Caco-2 (cell line): ENCODE data around the gene FUT6. TPM values are rescaled to one million over a fixed set of nuclear protein-coding genes. Genes with fewer than 3 reads are reported as not detected.
"Not testable (repeated sequence)": the region's sequence is repeated elsewhere in the genome, so short reads cannot be mapped to it uniquely, and the experiment has no call there.

ENCODE experiments used
- BruUV-seq: library from RNA; stranded (reverse); fragments of 400-500 nt; replicated peaks from 2 replicates; lab custom pipeline; 2021; lab: Mats Ljungman, UMichigan
- CTCF ChIA-PET: fragments of 300-600 bp; sonication (Branson Sonifier 250); formaldehyde crosslinking; loops from one replicate; lab custom pipeline; 2022; ENCODE audit warnings: antibody characterized with exemption; lab: Charles Lee
- POLR2A ChIA-PET: fragments of 300-600 bp; sonication (Branson Sonifier 250); formaldehyde crosslinking; loops from one replicate; lab custom pipeline; 2022; ENCODE audit warnings: antibody characterized with exemption; lab: Charles Lee
- DNase-seq, 2 experiments: peaks; one replicate each; pipeline versions ENCODE4 v3.0.0 to v3.0.0-alpha.2; 2020 to 2022
- H3K27me3 ChIP-seq: replicated peaks from 2 replicates; pipeline ENCODE4 v1.6.0; 2011; ENCODE audit warnings: low read length; ENCODE audit not compliant: control insufficient read depth, insufficient read depth
- H3K36me3 ChIP-seq: 2 replicates; pipeline ENCODE4 v1.5.1; 2011; ENCODE audit warnings: low read length; ENCODE audit not compliant: control insufficient read depth, insufficient read depth
- H3K4me1 ChIP-seq: fragments of 250-450 bp; sonication (Bioruptor Pico); 2 replicates; pipeline ENCODE4 v1.5.1; 2020; ENCODE audit warnings: mild to moderate bottlenecking
- H3K4me3 ChIP-seq: 2 replicates; pipeline ENCODE4 v1.5.1; 2011; ENCODE audit warnings: low read depth, mild to moderate bottlenecking, control low read depth, low read length
- H3K9me3 ChIP-seq: fragments of 250-450 bp; sonication (Bioruptor Pico); 2 replicates; pipeline ENCODE4 v1.5.1; 2020; ENCODE audit warnings: mild to moderate bottlenecking, moderate library complexity
- H3K27ac Mint-ChIP-seq: one replicate; pipeline ENCODE4 v1.8.0; 2022; ENCODE audit warnings: mixed read lengths; ENCODE audit not compliant: unreplicated experiment
- H3K27me3 Mint-ChIP-seq: one replicate; pipeline ENCODE4 v1.8.0; 2022; ENCODE audit warnings: mixed read lengths; ENCODE audit not compliant: insufficient read depth, unreplicated experiment
- H3K36me3 Mint-ChIP-seq: one replicate; pipeline ENCODE4 v1.8.0; 2022; ENCODE audit warnings: mild to moderate bottlenecking, mixed read lengths; ENCODE audit not compliant: insufficient read depth, unreplicated experiment
- H3K4me1 Mint-ChIP-seq: one replicate; pipeline ENCODE4 v1.8.0; 2022; ENCODE audit warnings: low read depth, mixed read lengths; ENCODE audit not compliant: unreplicated experiment
- H3K4me3 Mint-ChIP-seq: one replicate; pipeline ENCODE4 v1.8.0; 2022; ENCODE audit warnings: mild to moderate bottlenecking, moderate library complexity, mixed read lengths; ENCODE audit not compliant: unreplicated experiment
- H3K9me3 Mint-ChIP-seq: one replicate; pipeline ENCODE4 v1.8.0; 2022; ENCODE audit warnings: mixed read lengths; ENCODE audit not compliant: unreplicated experiment
- intact Hi-C: fragments of 100-400 bp; cut with micrococcal nuclease; formaldehyde crosslinking; loops from one replicate; pipeline ENCODE4 v1.10.0; 2022; ENCODE audit not compliant: unreplicated experiment
- total RNA-seq: library from RNA; stranded (reverse); gene quantifications from 2 replicates; pipeline ENCODE4 v1.2.3, GENCODE V29; 2022
- TF ChIP-seq, protein P1 (sequence below), 2 experiments: fragments of 200-600 bp in 1 of 2; IDR thresholded peaks; 1 replicate in 1 of 2; 2 replicates in 1 of 2; pipeline versions ENCODE4 v1.5.1 to v1.8.0; 2011 to 2022; ENCODE audit warnings: antibody characterized with exemption in 1 of 2, control low read depth in 1 of 2, inconsistent platforms in 1 of 2, low read depth in 1 of 2, low read length in 1 of 2, mild to moderate bottlenecking in 1 of 2, moderate library complexity in 1 of 2; ENCODE audit not compliant: insufficient read depth in 1 of 2, severe bottlenecking in 1 of 2, unreplicated experiment in 1 of 2

FUT6 gene
- total RNA-seq, 1 experiment from 2014 or later, result not detected

DNA sequence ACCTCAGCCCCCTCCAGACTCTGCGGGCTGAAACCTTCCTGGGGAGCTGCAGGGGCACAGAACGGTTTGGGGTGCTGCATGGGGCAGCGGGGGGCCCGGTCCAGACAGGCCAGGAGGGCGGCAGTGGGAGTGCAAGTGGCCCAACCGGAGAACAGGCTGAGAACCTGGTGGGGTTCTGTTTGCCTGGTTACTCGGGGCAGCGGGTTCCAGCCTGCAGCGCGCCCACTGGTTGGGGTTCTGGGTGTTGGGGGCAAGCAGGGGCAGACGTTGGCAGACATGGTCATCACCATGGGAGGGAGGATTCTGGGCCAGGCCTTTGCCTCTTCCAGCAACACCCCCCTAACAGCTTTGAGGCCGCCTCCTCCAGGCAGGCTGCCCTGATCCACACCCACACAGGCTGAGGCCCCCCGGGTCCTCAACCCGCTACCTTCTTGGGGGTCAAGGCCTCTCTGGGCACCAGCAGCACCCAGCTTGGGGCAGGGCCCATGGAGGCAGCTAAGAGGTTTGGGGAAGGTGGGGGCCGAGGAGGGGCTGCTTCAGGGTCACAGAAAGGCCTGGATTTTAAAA, 54.8 kb downstream of the FUT6 start, which contains the start of gene PRR22:
TSS of gene PRR22 (minus strand) at position 166 of the 567 bp plus-strand sequence. CDS start at position 80, 86 bp downstream.
- H3K36me3 ChIP-seq, result peaks cover 1% of the 10 kb centered on the region; the same call in 1 of the 2 replicates
- H3K4me3 ChIP-seq, result no peak within 1 kb of the TSS
- TF ChIP-seq, protein P1, sequence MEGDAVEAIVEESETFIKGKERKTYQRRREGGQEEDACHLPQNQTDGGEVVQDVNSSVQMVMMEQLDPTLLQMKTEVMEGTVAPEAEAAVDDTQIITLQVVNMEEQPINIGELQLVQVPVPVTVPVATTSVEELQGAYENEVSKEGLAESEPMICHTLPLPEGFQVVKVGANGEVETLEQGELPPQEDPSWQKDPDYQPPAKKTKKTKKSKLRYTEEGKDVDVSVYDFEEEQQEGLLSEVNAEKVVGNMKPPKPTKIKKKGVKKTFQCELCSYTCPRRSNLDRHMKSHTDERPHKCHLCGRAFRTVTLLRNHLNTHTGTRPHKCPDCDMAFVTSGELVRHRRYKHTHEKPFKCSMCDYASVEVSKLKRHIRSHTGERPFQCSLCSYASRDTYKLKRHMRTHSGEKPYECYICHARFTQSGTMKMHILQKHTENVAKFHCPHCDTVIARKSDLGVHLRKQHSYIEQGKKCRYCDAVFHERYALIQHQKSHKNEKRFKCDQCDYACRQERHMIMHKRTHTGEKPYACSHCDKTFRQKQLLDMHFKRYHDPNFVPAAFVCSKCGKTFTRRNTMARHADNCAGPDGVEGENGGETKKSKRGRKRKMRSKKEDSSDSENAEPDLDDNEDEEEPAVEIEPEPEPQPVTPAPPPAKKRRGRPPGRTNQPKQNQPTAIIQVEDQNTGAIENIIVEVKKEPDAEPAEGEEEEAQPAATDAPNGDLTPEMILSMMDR (IDR thresholded peaks at IDR 0.05; ENCODE audit: insufficient read depth in 1 of 2, low read depth in 1 of 2, low read length in 1 of 2, severe bottlenecking in 1 of 2, unreplicated experiment in 1 of 2), result no peak
- ChIA-PET POLR2A (no interaction called here), CTCF (no interaction called here)
- H3K4me1 ChIP-seq, result no peaks in the 10 kb centered on the region
- H3K27me3 Mint-ChIP-seq, result no peaks in the 10 kb centered on the region
- H3K36me3 Mint-ChIP-seq, result peaks cover 48% of the 10 kb centered on the region
- no peaks in the 10 kb centered on the region for H3K9me3 Mint-ChIP-seq
- intact Hi-C loops, result no loop called here
- no peak for DNase-seq
- H3K27me3 ChIP-seq, result no peaks in the 10 kb centered on the region
- H3K9me3 ChIP-seq, result no peaks in the 10 kb centered on the region
- no peaks in the 10 kb centered on the region for H3K4me1 Mint-ChIP-seq
- H3K4me3 Mint-ChIP-seq, result no peak within 1 kb of the TSS
- no TSS peak for BruUV-seq
- H3K27ac Mint-ChIP-seq, result no peak within 1 kb of the TSS

DNA sequence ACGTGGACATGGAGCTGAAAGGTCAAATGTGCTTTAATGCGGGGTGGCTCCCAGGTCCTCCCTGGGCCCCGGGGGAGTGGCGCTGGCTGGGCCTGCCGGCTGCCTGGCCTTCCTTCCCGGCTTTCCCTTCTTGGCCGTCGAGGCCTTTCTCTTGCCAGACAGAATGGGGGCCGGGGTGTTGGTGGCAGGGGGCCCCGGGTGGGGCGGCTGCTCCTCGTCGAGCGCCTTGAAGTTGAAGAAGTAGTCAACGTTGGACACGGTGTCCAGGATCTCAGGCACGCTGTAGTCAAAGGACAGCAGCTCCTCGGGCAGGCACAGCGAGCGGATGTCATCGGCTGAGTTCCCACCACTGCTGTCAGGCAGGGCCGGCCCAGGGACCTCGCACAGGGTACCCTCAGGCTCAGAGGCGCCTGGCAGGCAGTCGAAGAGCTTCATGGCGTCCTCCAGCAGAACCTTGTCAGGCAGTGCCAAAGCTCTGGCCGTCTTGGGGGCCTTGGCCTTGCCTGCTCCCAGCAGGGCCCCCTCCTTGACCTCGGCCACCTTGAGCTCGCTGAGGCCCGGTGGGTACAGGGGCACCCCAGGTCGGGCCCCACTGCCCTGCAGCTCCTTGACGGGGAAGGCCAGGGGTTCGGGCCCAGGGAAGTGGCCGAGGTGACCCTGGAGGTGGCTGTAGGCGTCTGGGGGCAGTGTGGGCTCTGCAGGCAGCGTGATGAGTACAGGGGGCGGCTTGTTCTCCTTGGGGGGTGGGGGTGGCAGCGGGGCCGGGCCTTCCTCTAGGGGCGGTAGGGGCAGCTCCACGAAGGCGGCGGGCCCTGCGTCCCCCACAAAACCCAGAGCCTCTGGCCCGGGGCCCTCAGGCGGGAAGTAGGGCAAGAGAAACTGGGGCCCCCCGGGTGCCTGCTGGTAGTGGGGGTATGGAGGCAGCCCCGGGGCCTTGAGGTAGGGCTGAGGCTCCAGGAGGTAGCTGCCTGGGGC, 56.3 kb downstream of the FUT6 start:
- CTCF ChIA-PET, result no interaction called here
- H3K27me3 Mint-ChIP-seq, result no peaks in the 10 kb centered on the region
- POLR2A ChIA-PET, result no interaction called here
- Histone ChIP-seq H3K9me3 (no peaks in the 10 kb centered on the region), H3K36me3 (peaks cover 1% of the 10 kb centered on the region; the same call in 1 of the 2 replicates), H3K4me1 (no peaks in the 10 kb centered on the region), H3K27me3 (no peaks in the 10 kb centered on the region), H3K4me3 (no peak overlapping the region)
- no peak for DNase-seq
- H3K36me3 Mint-ChIP-seq, result peaks cover 34% of the 10 kb centered on the region
- BruUV-seq, result no TSS peak
- H3K27ac Mint-ChIP-seq, result no peak overlapping the region
- H3K4me3 Mint-ChIP-seq, result no peak overlapping the region
- no peaks in the 10 kb centered on the region for H3K4me1 Mint-ChIP-seq
- intact Hi-C loops, result no loop called here
- TF ChIP-seq, protein P1 (IDR thresholded peaks at IDR 0.05; ENCODE audit: insufficient read depth in 1 of 2, low read depth in 1 of 2, low read length in 1 of 2, severe bottlenecking in 1 of 2, unreplicated experiment in 1 of 2), result no peak
- no peaks in the 10 kb centered on the region for H3K9me3 Mint-ChIP-seq

DNA sequence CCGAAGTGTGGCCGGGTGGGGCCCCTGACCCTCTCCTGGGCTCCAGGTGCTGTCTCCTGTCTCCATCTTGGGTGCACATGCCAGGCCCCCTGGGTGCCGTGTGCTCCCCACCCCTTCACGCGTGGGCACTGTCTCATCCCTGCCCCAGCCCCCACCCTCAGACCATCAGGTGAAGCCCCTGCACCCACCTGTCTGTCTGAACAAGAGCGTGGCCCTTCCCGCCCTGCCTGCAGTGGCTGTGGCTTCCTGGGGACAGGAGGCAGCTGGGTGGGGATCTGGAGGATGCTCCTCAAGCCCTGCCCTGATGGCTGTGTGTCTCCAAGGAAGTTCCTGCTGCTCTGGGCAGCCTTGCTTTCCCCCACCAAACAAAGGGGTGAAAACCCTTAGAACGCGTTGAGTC, 57.2 kb downstream of the FUT6 start:
- Histone ChIP-seq H3K4me1 (no peaks in the 10 kb centered on the region), H3K27me3 (no peaks in the 10 kb centered on the region), H3K4me3 (no peak overlapping the region), H3K36me3 (no peaks in the 10 kb centered on the region; the same call in 1 of the 2 replicates), H3K9me3 (no peaks in the 10 kb centered on the region)
- no TSS peak for BruUV-seq
- Mint-ChIP-seq H3K9me3 (no peaks in the 10 kb centered on the region), H3K4me3 (no peak overlapping the region), H3K36me3 (peaks cover 26% of the 10 kb centered on the region), H3K27ac (no peak overlapping the region), H3K4me1 (no peaks in the 10 kb centered on the region), H3K27me3 (no peaks in the 10 kb centered on the region)
- intact Hi-C loops, result no loop called here
- POLR2A ChIA-PET, result no interaction called here
- DNase-seq, result no peak
- TF ChIP-seq, protein P1 (IDR thresholded peaks at IDR 0.05; ENCODE audit: insufficient read depth in 1 of 2, low read depth in 1 of 2, low read length in 1 of 2, severe bottlenecking in 1 of 2, unreplicated experiment in 1 of 2), result no peak
- CTCF ChIA-PET, result no interaction called here

DNA sequence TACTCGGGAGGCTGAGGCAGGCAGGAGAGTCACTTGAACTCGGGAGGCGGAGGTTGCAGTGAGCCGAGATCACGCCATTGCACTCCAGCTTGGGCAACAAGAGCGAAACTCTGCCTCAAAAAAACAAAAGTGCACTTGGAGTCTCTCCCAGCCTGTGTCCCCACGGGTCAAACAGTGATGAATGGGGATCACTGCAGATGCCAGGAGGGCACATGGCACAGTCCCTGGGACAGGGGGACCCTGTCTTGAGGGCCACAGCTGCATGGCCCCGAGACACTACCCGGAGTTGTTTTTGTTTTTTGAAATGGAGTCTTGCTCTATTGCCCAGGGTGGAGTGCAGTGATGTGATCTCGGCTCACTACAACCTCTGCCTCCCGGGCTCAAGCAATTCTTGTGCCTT, 58.6 kb downstream of the FUT6 start:
- CTCF ChIA-PET, result interaction anchor here (1.3 kb wide), 1 partner anchor 23 kb away, joined by 4 read pairs; no protein-coding TSS in a partner anchor
- BruUV-seq, result not testable (repeated sequence)
- peaks cover 12% of the 10 kb centered on the region for H3K36me3 Mint-ChIP-seq

More for the DNA sequence above, 58.6 kb downstream of the FUT6 start:
- H3K9me3 Mint-ChIP-seq, H3K9me3 ChIP-seq, H3K4me3 ChIP-seq, H3K27me3 ChIP-seq, H3K27ac Mint-ChIP-seq, H3K4me1 Mint-ChIP-seq, H3K4me3 Mint-ChIP-seq, H3K4me1 ChIP-seq, POLR2A ChIA-PET, H3K36me3 ChIP-seq, DNase-seq, intact Hi-C loops, H3K27me3 Mint-ChIP-seq: not testable (repeated sequence)
